ENCODE results near the gene MBNL1.

The MBNL1 gene

DNA sequence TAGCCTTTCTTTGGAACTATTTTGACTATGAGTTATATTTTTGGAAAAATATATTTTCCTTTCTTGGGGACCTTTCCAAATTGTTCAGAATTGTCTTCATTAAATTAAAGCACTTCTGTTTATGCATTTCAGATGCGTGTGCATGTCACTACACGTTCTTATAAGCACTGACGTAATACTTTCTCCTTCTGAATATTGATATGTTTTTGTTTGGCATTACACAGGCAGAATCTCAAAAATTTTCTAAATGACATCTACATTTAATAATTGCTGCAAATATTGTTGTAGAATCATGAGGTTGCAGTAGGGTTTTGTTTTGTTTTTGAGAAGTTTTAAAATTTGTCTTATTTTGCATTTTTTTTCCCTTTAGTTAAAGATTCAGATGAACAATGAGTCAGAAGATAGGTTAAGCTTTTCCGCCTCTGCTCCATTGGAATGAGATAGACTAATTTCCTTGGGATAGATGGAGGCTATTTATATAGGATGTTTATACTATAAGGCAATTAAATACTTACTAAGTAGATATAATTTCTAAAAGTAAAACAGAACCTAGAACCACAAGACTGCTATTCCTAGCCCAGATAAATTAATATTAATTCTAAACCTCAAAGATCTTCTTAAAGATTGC is 110.8 kb downstream of the MBNL1 start (continued):
- TF ChIP-seq ZNF624 (tag by site-specific recombination; IDR thresholded peaks at IDR 0.05): no peak
- TF ChIP-seq ZNF785 (tag by site-specific recombination; IDR thresholded peaks at IDR 0.05): no peak
- TF ChIP-seq, protein P1, sequence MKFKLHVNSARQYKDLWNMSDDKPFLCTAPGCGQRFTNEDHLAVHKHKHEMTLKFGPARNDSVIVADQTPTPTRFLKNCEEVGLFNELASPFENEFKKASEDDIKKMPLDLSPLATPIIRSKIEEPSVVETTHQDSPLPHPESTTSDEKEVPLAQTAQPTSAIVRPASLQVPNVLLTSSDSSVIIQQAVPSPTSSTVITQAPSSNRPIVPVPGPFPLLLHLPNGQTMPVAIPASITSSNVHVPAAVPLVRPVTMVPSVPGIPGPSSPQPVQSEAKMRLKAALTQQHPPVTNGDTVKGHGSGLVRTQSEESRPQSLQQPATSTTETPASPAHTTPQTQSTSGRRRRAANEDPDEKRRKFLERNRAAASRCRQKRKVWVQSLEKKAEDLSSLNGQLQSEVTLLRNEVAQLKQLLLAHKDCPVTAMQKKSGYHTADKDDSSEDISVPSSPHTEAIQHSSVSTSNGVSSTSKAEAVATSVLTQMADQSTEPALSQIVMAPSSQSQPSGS (tag by site-specific recombination; IDR thresholded peaks at IDR 0.05; ENCODE audit: low read depth): peak; percentile 79
- TF ChIP-seq, protein P2, sequence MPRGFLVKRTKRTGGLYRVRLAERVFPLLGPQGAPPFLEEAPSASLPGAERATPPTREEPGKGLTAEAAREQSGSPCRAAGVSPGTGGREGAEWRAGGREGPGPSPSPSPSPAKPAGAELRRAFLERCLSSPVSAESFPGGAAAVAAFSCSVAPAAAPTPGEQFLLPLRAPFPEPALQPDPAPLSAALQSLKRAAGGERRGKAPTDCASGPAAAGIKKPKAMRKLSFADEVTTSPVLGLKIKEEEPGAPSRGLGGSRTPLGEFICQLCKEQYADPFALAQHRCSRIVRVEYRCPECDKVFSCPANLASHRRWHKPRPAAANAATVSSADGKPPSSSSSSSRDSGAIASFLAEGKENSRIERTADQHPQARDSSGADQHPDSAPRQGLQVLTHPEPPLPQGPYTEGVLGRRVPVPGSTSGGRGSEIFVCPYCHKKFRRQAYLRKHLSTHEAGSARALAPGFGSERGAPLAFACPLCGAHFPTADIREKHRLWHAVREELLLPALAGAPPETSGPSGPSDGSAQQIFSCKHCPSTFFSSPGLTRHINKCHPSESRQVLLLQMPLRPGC (tag by site-specific recombination; IDR thresholded peaks at IDR 0.05): 0 out of 2 replicates have a peak, but pooled peaks have one; percentile 27
- TF ChIP-seq ZBTB21 (tag by site-specific recombination; IDR thresholded peaks at IDR 0.05): peak; percentile 32; the same call in 1 of the 2 replicates
- no peak for TF ChIP-seq ZNF510 (tag by site-specific recombination; IDR thresholded peaks at IDR 0.05; ENCODE audit: insufficient replicate concordance)
- 0 out of 2 replicates have a peak, but pooled peaks have one; percentile 23 for TF ChIP-seq ZNF366 (tag by site-specific recombination; conservative IDR thresholded peaks at IDR 0.05)
- no peak for TF ChIP-seq ZNF140 (tag by site-specific recombination; IDR thresholded peaks at IDR 0.05)
- TF ChIP-seq ZNF629 (tag by site-specific recombination; IDR thresholded peaks at IDR 0.05): peak; percentile 78
- TF ChIP-seq ZNF549 (tag by site-specific recombination; IDR thresholded peaks at IDR 0.05): no peak
- TF ChIP-seq, protein P3, sequence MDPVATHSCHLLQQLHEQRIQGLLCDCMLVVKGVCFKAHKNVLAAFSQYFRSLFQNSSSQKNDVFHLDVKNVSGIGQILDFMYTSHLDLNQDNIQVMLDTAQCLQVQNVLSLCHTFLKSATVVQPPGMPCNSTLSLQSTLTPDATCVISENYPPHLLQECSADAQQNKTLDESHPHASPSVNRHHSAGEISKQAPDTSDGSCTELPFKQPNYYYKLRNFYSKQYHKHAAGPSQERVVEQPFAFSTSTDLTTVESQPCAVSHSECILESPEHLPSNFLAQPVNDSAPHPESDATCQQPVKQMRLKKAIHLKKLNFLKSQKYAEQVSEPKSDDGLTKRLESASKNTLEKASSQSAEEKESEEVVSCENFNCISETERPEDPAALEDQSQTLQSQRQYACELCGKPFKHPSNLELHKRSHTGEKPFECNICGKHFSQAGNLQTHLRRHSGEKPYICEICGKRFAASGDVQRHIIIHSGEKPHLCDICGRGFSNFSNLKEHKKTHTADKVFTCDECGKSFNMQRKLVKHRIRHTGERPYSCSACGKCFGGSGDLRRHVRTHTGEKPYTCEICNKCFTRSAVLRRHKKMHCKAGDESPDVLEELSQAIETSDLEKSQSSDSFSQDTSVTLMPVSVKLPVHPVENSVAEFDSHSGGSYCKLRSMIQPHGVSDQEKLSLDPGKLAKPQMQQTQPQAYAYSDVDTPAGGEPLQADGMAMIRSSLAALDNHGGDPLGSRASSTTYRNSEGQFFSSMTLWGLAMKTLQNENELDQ (tag by site-specific recombination; IDR thresholded peaks at IDR 0.05; ENCODE audit: low read depth): no peak

DNA sequence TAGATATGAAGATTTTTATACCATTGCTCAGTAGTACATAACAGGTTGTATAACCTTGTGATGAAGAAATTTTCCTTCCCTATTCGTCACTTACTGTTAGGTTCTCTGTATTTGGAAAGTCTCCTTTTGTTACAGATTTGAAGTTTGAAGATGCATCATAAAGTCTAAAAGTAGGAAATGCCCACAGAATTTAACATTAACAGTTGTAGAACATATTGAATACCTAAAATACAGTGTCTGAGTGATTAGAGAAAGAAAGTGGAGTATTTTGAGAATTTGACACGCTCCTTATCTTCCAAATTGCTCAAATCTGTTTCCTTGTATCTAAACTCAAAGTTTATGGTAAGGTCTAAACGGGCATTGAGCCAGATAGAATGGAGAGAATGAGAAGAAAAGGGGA is 111.3 kb downstream of the MBNL1 start:
- CTCF ChIA-PET: no interaction called here
- Histone ChIP-seq H3K4me3 (ENCODE audit: low read depth, low read length) (no peak overlapping the region), H3K9me3 (ENCODE audit: control insufficient read depth, insufficient read depth, low read depth, low read length) (no peaks in the 10 kb centered on the region), H3K36me3 (ENCODE audit: control insufficient read depth in 2 of 2, insufficient read depth in 1 of 2, low read length in 2 of 2) (no peaks in the 10 kb centered on the region), H3K4me1 (ENCODE audit: control insufficient read depth, insufficient read depth, low read length) (peaks cover 22% of the 10 kb centered on the region), H3K27ac (ENCODE audit: extremely low read depth, low read depth, low read length) (no peak overlapping the region)
- TF ChIP-seq GFI1B (tag by site-specific recombination; IDR thresholded peaks at IDR 0.05): peak; percentile 54; the same call in 1 of the 2 replicates
- TF ChIP-seq ZNF366 (tag by site-specific recombination; conservative IDR thresholded peaks at IDR 0.05): 0 out of 2 replicates have a peak, but pooled peaks have one; percentile 16
- no peak for TF ChIP-seq ZNF596 (tag by site-specific recombination; IDR thresholded peaks at IDR 0.05)
- TF ChIP-seq ZNF24 (tag by site-specific recombination; IDR thresholded peaks at IDR 0.05): no peak
- TF ChIP-seq ZNF626 (tag by site-specific recombination; IDR thresholded peaks at IDR 0.05): no peak
- 0 out of 2 replicates have a peak, but pooled peaks have one; percentile 37 for TF ChIP-seq IKZF3 (tag by site-specific recombination; IDR thresholded peaks at IDR 0.05)
- TF ChIP-seq, protein P4, sequence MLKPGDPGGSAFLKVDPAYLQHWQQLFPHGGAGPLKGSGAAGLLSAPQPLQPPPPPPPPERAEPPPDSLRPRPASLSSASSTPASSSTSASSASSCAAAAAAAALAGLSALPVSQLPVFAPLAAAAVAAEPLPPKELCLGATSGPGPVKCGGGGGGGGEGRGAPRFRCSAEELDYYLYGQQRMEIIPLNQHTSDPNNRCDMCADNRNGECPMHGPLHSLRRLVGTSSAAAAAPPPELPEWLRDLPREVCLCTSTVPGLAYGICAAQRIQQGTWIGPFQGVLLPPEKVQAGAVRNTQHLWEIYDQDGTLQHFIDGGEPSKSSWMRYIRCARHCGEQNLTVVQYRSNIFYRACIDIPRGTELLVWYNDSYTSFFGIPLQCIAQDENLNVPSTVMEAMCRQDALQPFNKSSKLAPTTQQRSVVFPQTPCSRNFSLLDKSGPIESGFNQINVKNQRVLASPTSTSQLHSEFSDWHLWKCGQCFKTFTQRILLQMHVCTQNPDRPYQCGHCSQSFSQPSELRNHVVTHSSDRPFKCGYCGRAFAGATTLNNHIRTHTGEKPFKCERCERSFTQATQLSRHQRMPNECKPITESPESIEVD (tag by site-specific recombination; IDR thresholded peaks at IDR 0.05): peak; percentile 87
- 0 out of 2 replicates have a peak, but pooled peaks have one; percentile 34 for TF ChIP-seq ZXDB (tag by site-specific recombination; IDR thresholded peaks at IDR 0.05)
- POLR2A ChIA-PET: no interaction called here

All from HEK293 (cell line).